IPS DF 4.7 (cell line): ENCODE data around the gene FHL2.

Experiments used
- DNase-seq: peaks from one replicate; pipeline ENCODE4 v3.0.0-alpha.2; 2013; ENCODE audit warnings: low spot score; ENCODE audit errors: extremely low read depth

The FHL2 gene

DNA sequence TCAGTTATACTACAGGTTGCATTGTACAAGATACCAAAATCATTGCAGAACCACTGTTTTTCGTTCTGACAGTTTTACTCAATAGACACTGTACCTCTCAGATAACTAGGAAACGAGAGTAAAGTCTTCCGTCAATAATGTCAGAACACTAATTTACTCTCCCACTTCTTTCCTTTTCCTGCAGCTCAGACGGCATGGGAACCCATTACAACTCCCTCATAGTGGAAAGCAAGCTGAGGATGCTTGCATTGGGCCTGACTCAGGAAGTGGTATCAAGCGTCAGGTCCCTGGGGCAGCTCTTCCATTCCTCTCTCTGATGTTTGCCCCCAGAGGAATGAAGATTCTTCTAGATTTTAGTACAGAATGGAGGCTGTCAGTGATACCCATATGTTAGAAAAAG is 23.9 kb upstream of the FHL2 start:
- DNase-seq = no peak

DNA sequence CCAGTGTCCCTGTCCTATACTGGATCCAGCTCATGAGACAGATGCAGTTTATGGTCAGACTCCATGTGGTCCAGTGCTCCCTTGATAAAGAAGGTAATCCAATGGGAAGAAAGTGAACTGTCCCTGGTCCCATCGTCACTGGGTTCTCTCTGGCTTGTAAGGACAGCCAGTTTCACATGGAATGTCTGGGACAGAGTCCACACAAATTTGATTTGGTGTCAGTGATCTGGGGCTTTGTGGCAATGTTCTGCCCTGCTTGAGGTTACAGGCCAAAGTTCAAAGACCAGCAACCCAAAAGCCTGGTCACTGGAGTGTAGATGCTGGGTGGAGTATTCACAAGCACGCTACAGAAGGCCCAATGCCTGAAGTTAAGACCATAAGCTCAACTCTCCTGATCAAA is 22.2 kb upstream of the FHL2 start:
- no peak for DNase-seq

DNA sequence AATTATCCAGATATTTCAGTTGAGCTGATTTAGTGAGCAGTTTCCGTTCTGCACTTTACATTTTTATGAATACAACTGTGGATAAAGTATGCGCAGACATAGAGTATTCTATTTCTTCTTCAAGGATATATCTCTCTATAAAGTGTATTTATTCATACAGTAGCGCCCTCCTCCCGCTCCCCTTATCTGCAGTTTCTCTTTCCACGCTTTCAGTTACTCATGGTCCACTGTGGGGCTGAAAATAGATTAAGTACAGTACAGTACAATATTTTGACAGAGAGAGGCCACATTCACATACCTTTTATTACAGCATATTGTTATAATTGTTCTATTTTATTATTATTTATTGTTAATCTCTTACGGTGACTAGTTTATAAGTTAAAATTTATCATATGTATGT is 19.7 kb upstream of the FHL2 start:
- no peak for DNase-seq

DNA sequence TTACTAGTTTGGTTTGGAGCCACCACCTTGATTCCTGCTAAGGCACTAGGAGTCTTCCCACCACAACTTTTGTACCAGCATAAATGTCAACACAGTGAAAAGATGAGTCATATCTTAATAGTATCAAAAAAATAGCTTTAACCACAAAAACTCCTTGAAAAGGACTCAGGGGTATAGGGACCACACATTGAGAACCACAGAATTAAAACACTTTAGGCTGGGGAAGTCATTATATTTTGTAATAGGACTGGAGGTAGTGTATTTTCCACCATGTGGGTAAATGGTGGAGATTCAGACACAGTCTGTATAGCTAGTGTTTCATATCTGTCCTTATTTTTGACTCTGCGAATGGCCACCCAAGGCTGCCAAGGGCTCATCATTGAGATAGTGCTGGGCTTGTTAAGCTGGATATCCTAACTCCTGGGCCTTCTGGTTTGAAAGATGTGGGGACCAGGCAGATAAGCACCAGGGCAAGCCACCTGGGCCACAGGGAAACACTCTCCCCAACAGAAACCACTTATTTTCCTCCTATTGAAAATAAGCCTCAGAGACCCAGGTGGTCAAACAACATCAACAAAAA is 19.1 kb upstream of the FHL2 start:
- no peak for DNase-seq

DNA sequence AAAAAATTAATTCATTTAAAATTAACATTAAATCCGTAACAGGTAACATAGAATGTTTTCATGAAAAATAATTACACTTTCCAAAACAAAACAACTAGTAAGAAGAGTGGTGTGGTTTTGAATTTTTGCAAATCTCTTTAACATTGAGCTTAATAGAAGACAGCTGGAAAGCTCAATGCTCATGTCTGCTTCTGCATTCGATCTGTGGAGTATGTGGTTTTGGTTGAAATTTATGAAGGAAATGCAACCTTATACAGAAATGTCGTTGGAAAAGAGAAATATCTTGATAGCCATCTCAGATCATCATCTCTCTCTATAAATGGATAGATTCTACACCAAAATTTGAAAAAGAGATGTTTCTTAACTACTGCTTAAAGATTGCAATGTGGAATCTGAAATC is 17.3 kb upstream of the FHL2 start:
- no peak for DNase-seq

DNA sequence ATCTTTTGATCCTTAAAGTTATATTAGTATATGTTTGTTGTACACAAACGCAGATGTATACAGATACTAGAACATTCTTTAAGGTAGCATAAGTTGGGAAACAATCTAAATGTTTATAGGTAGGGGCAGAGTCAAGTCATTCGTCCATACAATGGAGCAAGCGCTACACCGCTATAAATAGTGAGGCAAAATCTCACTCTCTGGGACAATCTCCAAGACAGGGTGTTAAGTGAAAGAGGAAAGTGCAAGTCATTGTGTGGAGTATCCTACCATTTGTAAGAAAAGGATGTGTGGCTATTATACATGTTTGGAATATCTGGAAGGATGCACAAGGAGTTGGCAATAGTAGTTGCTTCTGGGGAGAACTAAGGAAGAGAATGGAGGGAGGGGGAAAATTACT is 16.2 kb upstream of the FHL2 start:
- DNase-seq = no peak

DNA sequence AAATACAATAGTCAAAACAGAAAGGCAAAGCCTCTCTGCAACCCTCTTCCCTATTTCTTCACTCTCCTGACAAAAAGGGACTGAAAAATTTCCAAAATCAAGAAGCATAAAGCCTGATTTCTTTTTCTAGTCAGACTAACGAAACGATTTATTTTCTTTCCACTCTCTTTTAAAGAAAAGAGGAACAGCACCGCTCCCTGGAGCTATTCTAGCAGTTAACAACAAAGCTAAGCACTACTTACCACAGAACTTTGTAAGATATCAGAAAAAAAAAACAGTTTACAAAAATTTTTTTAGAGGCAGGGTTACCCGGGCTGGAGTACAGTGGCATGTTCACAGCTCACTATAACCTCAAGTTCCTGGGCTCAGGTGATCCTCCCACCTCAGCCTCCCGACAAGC is 14.4 kb upstream of the FHL2 start:
- no peak for DNase-seq

DNA sequence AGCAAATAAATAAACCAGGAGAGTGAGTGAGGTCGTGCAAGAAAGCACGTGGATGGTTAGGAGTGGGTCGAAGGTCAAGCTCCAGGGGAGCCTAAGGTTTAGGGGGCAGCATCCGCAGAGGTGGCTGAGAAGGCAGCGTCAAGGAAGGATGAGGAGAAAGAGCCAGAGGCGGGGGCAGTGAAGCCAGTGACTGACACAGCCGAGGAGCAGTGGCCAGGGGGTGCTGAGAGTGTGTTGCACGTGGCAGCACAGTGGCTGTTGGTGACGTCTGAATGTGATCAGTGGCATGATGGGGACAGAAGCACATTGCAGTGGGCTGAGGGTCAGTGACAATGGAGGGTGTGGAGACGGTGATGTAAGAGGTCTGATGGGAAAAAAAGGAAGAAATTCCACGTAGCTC is 13.7 kb upstream of the FHL2 start:
- DNase-seq = no peak

DNA sequence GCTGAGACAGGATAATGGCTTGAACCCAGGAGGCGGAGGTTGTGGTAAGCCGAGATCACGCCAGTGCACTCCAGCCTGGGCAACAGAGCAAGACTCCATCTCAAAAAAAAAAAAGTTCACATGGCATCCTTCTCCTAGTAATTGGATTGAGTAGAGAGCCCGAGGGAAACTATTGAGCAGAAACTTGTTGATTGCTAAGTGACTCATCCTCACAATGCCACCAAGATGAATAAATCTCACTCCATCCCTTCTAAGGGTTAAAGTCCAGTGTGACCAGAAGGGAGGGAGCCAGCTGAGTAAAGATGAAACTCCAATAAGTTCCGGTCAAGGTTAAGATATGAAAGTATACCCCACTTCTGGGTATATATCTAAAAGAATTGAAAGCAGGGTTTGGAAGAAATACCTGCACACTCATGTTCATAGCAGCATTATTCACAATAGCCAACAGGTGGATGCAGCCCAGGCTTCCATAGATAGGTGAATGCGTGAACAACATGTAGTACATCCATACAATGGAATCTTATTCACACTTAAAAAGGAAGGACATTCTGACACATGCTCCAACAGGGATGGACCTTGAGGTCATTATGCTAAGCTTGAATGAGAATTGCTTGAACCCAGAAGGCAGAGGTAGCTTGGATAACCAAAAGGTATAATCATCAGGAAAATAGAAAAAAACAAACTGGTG is 13.0 kb upstream of the FHL2 start:
- DNase-seq = no peak

DNA sequence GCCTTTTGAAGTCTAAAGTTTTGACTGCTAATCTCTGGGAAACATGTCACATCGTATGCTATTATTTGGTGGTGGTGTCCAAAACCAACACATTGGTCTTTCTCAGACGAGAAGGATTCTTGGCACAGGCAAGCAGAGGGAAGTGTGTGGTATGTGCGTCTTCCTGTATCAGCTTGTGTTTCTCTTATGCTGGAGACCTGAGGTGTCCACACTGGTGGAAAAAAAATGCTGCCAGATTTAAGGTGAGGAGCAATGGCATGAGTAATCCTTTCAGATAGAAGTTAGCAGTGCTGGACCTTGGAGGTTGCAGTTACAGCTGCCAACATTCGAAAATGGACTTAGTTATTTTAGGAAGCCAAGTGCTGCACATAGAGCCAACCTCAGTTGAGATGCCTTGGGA is 11.7 kb upstream of the FHL2 start:
- no peak for DNase-seq

DNA sequence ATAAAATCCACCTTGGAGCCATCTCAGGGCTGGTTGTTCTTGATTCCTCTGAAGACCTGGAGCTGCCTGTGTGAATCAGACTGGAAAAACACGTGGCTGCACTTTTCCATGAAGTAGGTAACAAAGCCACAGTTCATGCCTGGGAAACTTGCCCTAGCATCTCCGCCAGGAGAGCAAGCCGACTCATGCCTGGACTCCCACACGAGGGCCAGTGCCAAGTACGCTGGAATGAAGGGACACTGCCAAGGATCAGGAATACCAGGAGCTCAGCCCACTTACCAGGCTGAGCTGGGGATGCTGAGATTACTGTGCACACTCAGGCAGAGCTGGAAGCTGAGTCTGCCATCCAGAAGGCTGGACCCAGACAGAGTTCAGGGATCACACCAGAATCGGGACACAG is 10.9 kb upstream of the FHL2 start:
- no peak for DNase-seq

DNA sequence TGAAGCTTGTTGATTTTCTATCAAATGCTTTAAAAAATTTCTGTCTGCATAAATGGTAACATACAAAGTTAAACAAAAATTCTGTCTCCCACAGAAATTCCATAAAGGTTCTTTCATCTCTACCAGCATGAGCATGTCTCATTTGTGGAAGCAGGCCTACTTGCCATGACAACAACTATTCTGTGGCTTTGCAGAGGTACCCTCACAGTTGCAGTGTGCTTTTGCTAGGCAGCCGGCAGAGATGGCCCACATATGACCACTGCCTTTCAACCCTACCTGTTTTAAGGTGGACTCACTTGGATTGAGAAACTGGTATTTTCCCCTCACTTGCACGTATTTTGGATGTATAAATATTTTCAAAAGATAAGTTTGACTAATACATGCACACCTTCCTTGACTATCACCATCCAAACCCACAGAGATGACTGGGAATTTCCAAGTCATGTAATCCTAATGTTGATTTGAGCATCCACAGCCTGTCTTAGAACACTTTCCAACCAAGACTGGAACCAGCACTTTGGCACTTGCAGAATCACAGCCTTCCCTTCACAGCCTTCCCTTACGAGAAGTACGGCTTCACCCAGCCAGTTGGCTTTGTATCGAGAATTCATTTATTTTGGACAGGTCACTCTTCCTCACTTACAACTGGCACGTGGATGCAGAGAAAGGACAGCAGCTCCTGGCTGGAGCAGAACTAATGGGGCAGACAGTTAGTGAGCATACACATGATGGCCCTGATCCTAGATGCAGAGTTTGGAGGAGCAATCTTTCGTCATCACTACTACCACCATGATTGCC is 9.3 kb upstream of the FHL2 start:
- no peak for DNase-seq

DNA sequence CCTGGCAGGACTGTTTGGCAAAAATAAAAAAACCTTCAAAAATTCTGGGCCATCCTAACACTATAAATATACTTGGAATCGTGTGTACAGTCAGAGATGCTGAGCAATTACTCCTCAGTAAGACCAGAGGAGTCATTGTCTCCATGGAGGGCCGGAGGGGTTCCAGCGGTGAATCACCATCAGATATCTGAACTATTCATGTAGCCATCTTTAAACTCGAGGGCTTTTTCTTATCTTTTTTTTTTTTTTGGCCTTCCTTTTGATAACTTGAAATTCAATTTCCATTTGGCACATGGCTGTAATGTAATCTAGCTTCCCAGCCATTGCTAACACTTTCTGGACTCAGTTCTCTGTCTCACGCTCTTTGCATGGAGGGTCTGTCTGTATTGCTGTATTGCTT is 7.4 kb upstream of the FHL2 start:
- DNase-seq = no peak

DNA sequence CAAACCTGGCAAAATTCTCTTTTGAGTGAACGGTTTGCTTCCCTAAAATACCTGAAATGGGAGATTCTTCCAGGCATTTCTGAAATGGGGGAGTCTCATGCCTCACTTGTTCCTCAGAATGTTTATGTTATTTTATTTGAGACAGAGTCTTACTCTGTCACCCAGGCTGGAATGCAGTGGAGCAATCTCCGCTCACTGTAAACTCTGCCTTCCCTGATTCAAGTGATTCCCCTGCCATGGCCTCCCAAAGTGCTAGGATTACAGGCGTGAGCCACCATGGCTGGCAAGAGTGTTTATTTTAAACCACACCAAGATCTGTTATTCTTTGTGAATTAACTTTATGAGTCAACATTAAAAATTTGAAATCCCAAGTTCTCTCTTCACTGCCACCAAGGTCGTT is 6.4 kb upstream of the FHL2 start:
- no peak for DNase-seq

DNA sequence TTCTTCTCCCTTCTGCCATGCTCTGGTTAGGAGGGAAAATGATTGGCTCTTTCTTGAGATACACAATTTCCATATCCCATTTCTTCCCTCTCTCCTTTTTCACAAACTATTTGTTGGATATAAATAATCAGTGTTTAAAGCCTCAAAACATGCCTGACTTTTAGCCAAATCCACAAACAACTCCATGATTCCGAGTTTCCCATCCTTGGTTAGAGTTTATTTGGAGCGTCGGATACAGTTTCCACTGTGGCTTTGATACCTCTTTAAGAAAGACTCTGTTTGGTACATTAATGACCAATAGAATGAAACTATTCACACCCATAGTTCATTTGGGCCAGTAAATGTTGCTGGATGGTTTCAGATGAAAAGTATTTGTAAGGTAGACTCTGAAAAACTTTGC is 5.9 kb upstream of the FHL2 start:
- DNase-seq = no peak

DNA sequence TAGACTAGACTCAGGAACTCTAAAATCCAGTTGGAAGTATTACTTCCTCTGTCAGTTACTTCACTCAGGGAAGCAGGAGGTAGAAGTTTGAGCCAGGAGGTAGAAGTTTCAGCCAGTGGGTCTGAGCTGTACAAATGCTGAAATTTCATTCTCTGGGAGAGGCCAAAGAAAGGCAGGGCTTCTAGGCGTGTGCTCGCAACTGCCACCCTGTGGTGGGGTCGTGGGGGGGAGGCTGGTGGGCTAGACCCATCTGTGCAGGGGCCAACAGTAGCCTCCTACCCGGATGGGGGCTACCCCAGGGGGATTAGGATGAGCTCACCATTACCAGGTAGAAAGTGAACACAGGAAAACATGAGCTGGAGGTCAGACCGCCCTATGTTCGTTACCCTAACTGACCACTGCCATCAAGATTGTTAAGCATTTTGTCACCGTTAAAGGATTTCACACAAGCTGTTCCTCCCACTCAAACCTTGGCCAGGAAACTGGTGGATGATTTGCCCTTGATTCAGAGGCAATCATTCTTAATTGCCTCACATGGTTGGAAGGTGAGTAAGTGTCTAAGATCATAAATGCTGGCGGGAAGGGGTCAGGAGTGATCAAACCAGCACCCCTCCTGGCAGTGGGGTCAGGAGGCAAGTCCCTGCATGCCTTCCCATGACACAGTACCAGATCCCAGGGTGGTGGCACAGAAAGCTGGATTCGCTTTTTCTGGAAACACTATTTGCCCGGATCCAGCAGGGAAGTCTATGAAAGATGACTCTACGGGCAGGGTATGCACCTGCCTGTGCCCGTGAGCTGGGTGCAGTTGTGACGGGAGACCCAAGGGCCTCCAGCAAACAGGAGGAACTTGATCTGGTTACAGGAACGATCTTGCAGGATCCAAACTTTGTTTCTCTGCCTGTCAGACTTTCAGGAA is 5.2 kb upstream of the FHL2 start:
- no peak for DNase-seq

DNA sequence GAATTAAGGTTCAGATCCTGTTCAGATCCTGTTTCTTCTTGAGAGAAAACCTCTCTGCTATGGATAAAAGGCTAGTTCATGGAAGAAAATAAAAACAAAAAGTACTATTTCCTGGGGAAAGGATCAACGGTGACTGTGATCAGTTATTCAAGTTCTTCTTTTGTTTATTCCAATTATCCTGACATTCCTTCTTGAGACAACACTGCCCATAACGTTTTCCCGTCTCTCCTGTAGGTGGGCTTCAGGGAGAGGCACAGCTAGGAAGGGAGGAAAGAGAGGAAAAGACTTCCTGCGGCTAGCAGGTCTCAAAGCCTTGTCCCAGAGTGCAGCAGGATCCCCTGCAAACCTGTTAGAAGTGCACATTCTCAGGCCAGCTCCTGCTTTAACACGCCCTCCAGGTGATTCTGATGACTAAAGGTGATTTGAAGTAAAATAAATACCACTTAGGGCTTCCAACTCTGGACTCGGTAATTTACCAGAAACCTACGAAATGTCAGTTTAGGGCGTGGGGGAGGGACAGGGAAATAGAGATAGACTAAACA is 4.5 kb upstream of the FHL2 start:
- DNase-seq = no peak

DNA sequence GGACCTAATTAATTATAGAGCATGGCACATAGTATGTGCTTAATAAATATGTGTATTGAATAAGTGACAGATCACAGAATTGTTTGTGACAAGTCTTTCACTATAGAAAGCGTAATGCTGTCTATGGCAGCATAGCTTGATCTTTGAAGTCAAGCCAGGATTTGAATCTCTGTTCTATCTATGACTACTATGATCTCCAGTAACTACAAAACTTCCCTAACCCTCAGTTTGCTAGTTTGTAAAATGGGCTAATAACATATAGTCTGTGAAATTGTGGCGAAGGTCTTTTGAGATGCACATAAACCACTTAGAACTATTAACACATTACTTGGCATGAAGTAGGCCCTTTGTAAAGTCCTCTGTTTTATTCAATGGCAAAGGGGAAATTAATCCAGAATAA is 4.0 kb upstream of the FHL2 start:
- DNase-seq = no peak

DNA sequence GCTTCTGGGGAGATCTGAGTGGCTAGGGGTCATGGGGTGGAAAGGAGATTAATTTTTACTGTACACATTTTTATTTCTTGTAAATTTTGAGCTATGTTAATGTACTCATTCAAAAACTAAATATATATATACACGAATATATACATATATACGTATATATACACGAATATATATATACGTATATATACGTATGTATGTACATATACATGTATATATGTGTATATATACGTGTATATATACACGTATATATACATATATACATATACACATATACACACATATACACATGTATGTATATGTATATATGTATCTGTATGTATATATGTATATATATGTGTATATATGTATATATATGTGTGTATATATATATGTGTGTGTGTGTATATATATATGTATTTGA is 3.0 kb upstream of the FHL2 start:
- no peak for DNase-seq

DNA sequence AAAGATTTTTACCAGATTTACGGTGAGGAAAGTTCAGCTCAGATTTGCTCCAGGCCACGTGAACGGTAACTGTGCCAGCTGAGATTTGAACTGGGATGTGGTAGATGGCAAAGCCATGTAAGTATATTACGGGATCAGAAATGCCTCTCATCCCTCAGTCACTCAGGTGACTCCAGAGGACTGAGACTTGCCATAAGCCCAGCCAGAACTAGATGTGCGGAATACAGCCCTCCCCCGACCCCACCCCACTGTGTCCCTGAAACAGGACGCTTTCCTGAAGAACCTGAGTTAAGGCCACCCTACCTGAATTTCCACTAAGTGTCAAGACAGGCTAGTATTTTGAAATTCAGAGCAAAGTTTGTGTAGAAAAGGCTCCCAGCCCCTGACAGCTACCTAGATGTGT is 1.3 kb upstream of the FHL2 start:
- DNase-seq = no peak

DNA sequence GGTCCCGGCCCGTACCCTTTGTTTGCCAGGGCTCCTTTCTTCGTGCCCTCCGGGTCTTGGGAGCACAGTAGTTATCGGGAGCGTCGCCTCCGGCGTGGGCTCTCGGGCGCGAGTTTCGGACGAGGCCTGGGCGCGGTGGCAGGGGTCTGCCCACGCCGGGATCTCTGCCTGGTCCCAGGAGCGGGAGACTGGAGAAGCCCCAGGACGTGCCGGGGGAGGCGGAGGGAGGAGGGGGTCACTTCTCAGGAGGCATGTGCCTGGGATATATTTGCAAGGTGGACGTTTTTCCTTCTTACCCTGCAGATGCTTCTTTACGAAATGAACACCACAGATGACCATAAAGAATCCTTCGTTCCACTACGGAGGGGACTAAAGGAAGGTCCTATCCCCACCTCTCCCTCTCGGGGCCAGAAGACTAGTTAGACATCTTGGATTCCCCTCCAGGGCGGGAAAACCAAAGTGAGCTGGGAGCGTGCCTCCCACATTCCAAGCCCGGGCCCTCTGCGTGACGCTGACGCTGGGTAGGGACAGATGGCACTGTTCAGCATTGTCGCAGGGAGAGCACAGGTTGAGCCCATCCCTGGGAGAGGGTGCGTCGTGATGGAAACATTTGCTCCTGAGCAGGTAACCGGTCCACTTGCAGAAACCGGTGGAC is 483 bp upstream of the FHL2 start:
- DNase-seq = no peak
